Activated CD4-positive, alpha-beta T cell treated with anti-CD3 and anti-CD28 coated beads for 24 hours (primary cell): Measurements from ENCODE around the gene MVK.

Source experiments
- DNase-seq, 2 donors: peaks; one replicate each; pipeline ENCODE4 v3.0.0-alpha.2; 2020; ENCODE audit warnings: low read depth in 2 of 2

MVK gene

DNA sequence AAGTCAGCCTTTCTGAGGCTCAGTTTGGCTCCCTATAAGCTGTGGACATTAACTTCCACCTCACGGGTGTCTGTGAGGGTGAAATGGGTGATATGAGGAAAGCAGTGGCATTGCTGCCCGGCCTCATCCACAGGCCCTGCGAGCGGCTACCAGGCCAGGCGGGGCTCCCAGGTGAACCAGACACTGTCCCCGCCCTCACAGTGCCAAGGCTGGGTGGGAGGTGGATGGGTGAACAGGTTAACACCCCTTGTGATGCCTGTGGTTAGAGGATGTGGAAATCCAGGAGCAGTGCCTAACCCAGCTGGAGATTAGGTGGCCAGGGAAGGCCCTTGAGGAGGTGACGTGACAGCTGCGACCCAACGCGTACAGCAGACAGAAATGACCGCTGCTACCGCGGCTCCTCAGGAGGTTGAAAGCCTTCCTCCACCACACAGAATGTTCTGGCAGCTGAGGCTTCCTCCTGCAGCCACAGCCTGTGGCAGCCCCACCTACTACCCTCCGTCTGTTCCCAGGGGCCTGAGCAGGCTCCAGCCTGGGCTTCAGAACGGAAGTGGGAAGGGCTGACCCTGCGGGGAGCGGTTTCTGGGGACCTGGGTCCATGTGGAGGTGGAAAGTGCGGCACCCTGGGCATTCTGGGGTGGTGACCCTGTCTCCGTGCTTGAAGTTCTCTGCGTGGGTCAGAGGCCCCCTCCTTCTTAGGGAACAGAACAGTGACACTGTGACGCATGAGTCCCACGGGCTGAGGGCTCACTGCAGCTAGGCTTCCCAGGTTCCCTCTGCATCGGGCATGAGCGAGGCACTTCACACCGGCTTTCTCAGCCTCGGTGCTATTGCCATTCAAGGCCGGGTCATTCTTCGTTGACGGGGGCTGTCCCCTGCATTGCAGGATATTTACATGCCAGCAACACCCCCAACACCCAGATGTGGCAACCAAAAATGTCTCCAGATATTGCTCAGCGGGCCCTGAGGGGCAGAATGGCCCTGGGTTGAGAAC is 10.0 kb upstream of the MVK start:
- DNase-seq: no peak

DNA sequence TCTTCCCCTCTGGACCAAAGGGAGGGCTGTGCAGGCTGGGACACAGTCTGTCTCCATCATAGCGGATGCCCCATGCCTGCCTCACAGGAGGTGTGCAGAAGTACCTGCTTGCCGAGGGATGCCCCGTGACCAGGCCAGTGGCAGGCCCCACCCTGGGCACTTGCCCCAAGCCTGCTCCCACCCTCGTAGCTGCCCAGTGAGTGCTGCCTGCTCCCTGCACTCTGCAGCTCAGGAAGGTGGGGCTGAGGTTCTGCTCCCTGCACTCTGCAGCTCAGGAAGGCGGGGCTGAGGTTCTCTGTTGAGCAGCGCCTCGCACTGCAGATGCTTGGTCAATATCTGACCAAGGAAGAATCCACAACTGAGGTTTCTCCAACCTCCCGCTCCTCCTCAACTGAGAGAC is 7.2 kb upstream of the MVK start:
- no peak for DNase-seq

- DNase-seq: no peak
Measured at GRCh38 chr12:109567296-109567695, 6.3 kb upstream of the MVK start.

GRCh38 chr12:109567967-109568366 is 5.6 kb upstream of the MVK start:
- DNase-seq: no peak

DNA sequence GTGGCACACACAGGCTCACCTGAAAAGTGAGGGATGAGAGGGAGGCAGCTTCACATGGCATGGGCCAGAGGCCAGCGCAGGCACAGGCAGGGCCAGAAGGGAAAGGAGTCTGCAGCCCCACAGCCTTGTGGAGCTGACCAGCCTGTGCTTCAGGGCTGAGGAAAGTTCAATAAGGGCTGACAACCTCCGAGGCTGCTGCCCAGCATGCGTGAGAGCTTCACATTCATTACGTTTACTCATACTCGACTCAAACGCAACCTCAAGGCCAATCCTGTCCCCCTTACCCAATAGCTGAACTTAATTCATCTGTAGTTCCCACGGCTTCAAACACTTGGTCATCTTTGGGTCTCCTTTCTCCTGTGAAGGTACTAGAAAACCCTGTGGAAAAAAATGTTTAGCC is 5.1 kb upstream of the MVK start:
- DNase-seq: no peak

DNA sequence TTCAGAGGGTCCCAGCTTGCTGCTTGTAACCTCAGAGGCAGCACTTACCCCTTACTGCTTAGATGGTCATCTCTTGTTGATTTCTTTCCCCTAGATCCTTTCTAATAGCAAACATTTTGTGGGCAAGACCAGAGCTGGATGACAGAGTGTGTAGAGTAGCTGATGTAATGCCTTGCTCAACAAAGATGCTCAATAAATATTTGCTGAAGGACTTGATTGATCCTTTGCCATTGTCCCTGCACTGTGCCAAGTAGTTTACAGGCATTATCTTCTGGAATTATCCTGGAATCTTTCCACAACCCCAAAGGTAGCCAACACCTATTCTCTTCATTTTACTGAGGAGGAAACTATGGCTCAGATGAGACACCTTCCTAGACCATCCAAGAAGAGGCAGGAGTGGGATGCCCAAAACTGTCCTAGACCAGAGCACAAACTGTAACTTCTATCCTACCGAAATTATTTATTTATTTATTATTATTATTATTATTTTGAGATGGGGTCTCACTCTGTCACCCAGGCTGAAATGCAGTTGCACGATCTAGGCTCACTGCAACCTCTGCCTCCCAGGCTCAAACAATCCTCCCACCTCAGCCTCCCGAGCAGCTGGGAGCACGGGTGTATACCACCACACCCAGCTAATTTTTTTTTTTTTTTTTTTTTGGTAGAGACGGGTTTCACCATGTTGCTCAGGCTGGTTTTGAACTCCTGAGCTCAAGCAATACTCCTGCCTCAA is 1.7 kb upstream of the MVK start:
- no peak for DNase-seq

GRCh38 chr12:109572506-109572845 is 1.1 kb upstream of the MVK start:
- no peak for DNase-seq

DNA sequence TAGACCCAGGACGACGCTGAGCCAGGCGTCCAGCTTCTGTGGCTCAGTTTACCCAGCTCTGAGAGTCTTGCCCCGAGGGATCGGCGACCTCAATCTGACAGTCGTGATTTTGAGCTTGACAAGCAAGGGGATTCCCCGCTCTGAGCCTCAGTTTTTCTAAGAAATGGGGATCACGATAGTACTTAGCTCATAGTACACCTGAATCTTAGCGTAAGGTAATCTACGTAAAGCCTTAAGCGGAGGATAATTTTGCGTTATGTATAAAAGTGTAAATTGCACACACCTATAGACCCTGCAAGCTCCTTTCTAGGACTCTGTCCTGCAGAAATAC is 285 bp downstream of the MVK start:
- no peak for DNase-seq

DNA sequence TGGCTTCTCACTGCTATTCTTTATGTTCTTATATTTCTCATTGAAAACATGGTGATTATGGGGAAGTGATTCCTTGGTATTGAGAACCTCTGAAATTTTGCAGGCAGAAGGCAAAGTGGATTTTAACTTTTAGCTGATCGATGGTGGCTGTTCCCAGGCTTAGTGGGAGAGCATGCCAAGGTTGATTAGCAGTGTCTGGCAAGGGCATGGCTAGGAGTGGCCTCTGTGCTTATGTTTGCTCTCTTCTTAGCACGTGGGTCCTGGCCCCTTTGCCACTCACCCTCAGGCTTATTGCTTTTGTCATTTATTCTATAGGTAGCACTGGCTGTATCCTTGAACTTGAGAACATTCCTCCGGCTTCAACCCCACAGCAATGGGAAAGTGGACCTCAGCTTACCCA is 2.1 kb downstream of the MVK start:
- DNase-seq: no peak

DNA sequence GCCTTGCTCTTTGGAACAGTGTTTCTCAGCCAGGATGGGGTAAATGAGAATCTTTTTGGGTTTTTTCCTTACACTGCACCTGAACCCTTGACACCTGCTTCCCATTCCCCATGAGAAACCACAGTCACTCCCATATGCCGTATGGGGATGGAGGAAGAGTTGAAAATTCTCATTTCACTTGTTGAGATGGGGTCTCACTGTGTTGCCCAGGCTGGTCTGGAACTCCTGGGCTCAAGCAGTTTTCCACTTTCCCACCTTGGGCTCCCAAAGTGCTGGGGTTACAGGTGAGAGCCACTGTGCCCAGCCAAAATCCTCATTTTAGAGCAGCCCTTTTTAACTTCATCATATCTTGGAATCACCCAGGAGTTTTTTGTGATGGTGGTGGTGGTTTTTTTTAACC is 3.7 kb downstream of the MVK start:
- no peak for DNase-seq

DNA sequence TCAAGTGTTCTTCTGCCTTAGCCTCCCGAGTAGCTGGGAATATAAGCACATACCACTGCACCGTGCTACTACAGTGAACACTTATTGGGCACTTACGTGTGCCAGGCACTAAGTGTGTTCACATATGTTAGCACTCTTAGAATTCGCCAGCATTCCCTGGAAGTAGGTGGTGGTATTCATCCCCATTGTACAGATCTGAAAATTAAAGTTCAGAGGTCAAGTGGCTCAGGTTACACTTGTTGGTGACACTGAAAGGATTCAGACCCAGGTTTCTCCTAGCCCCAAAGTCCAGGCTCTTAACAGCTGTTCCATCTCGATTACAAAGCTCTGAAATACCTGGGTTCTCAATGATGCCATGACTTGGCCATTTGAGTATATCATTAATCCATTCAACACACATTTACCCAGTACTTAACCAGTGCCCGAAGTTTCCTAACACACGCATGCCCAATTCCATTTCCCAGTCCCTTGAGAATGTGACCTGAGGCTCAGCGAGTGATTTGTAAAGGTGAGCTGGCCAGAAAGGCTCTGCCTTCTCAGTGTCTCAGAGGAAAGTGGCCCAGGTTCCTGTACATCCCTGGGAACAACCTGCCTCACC is 4.8 kb downstream of the MVK start:
- no peak for DNase-seq

DNA sequence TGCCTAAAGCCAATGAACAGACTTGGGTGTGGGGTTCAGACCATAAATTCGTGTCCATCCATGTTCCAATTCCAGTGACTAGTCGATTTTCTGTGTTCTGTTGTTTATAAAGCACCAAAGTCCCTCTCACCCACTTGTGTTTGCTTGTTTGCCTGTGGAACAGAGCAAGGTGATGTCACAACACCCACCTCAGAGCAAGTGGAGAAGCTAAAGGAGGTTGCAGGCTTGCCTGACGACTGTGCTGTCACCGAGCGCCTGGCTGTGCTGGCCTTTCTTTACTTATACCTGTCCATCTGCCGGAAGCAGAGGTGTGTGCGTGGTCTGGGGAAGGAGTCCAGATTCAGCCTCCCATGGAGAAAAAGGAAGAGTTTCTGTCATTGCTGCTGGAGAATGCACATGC is 6.0 kb downstream of the MVK start:
- no peak for DNase-seq

DNA sequence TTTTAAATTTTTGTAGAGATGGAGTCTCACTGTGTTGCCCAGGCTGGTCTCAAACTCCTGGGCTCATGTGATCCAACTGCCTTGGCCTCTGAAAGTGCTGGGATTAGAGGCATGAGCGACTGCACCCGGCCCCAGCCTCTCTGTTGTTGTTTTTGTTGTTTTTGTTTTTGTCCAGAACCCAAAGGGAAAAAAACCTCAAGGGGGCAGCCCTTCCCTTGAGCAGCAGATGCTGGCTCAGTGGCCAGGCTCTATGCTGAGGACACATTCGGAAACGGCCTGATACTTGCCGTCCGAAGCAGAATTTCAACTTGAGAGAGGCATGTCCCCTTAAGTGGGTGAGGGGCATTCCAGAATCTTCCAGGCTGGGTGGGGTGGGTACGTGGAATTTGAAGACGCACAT is 6.7 kb downstream of the MVK start:
- DNase-seq: no peak

- no peak for DNase-seq
Measured at GRCh38 chr12:109580684-109581333, 7.2 kb downstream of the MVK start.

DNA sequence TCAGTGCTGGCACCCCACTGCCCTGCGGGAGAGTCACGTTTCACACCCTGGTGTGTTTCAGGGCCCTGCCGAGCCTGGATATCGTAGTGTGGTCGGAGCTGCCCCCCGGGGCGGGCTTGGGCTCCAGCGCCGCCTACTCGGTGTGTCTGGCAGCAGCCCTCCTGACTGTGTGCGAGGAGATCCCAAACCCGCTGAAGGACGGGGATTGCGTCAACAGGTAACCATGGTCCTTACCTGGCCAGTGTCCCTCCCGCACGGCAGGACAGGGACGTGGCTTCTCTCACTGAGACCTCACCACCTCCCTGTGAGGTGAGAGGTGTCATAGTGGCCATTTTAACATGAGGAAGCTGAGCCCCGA is 7.7 kb downstream of the MVK start:
- DNase-seq: no peak

GRCh38 chr12:109581856-109582255 is 8.3 kb downstream of the MVK start:
- DNase-seq: no peak

DNA sequence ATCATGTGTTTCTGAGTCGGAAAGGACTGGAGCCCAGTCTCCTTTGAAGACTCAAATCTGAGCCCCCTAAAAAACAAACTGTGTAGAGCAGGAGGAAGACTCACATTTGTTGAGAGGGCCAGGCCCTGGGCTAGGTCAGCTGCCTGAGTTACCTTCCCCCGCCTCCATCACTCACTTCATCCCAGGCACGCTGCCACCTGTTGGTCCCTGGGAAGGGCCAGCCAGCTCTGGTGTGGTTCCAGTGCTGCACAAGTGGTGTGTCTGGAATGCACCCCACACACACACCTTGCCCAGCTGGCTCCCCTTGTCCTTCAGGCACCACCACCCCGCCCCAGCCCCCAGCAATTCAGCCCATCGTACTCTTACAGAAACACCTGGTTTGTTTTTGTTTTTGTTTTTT is 9.0 kb downstream of the MVK start:
- DNase-seq: no peak

GRCh38 chr12:109583733-109584132 is 10.1 kb downstream of the MVK start:
- no peak for DNase-seq

GRCh38 chr12:109586385-109587296 is 13.0 kb downstream of the MVK start:
- no peak for DNase-seq

- DNase-seq: no peak
Measured at GRCh38 chr12:109587921-109588320, 14.3 kb downstream of the MVK start.

- no peak for DNase-seq
Measured at GRCh38 chr12:109588461-109589239, 15.1 kb downstream of the MVK start.
